ENCODE results near the gene NRXN3. TPM values are rescaled to one million over a fixed set of nuclear protein-coding genes. Genes with fewer than 3 reads are reported as not detected.

The NRXN3 gene
- total and polyA plus RNA-seq, 2 of the 13 experiments (the other 11 are each of a cell fraction or from before 2014, with no cell fraction given), result 0.03 TPM; not detected in 1

- TF ChIP-seq ADNP (CRISPR knock-in tag; IDR thresholded peaks at IDR 0.05), result no peak
- TF ChIP-seq ZNF251 (CRISPR knock-in tag; IDR thresholded peaks at IDR 0.05), result no peak
- no peak for TF ChIP-seq HOXD1 (CRISPR knock-in tag; IDR thresholded peaks at IDR 0.05)
- no peak for TF ChIP-seq ZSCAN25 (CRISPR knock-in tag; IDR thresholded peaks at IDR 0.05)
- TF ChIP-seq KLF6 (CRISPR knock-in tag; IDR thresholded peaks at IDR 0.05), result no peak
- TF ChIP-seq ZFP62 (CRISPR knock-in tag; IDR thresholded peaks at IDR 0.05), result no peak
- peak; percentile 72 to 98 for TF ChIP-seq REST (IDR thresholded peaks at IDR 0.05; ENCODE audit: borderline replicate concordance in 1 of 2, low read depth in 1 of 2, low read length in 2 of 2)
- no peak for TF ChIP-seq ZKSCAN5 (CRISPR knock-in tag; IDR thresholded peaks at IDR 0.05)
- 0 out of 2 replicates have a peak, but pooled peaks have one; percentile 12 for TF ChIP-seq RARA (CRISPR knock-in tag; IDR thresholded peaks at IDR 0.05)
- TF ChIP-seq ZNF766 (CRISPR knock-in tag; IDR thresholded peaks at IDR 0.05; ENCODE audit: borderline replicate concordance), result peak; percentile 98
- TF ChIP-seq ZNF329 (CRISPR knock-in tag; IDR thresholded peaks at IDR 0.05; ENCODE audit: low read depth), result no peak
- no peak for TF ChIP-seq PHF21A (CRISPR knock-in tag; IDR thresholded peaks at IDR 0.05)
- TF ChIP-seq MTF1 (CRISPR knock-in tag; IDR thresholded peaks at IDR 0.05), result no peak
- TF ChIP-seq EHMT2 (IDR thresholded peaks at IDR 0.05; ENCODE audit: borderline replicate concordance, low read depth, low read length), result peak; percentile 92
- TF ChIP-seq TIGD3 (CRISPR knock-in tag; IDR thresholded peaks at IDR 0.05; ENCODE audit: borderline replicate concordance), result no peak
- no peak for TF ChIP-seq DNMT3B (CRISPR knock-in tag; conservative IDR thresholded peaks at IDR 0.05)
- 0 out of 2 replicates have a peak, but pooled peaks have one; percentile 29 for TF ChIP-seq ERF (CRISPR knock-in tag; IDR thresholded peaks at IDR 0.05)
- TF ChIP-seq PCBP1 (IDR thresholded peaks at IDR 0.05; ENCODE audit: borderline replicate concordance, low read depth, low read length), result no peak
- TF ChIP-seq HDAC2 (CRISPR knock-in tag; IDR thresholded peaks at IDR 0.05), result 0 out of 2 replicates have a peak, but pooled peaks have one; percentile 17
- peak; percentile 62; the same call in 1 of the 2 replicates for TF ChIP-seq ZNF331 (CRISPR knock-in tag; IDR thresholded peaks at IDR 0.05)
These were observed 693.0 kb downstream of the NRXN3 start (continued) for GRCh38 chr14:78863143-78863542.

All from HepG2 (cell line).